DOHH2 (cell line): ENCODE results near the gene CMAS.

Experiments
- CTCF ChIP-seq: fragments of 200-600 bp; sonication (generic); IDR thresholded peaks from one replicate; pipeline ENCODE4 v1.5.1; 2014; ENCODE audit warnings: antibody characterized with exemption, mild to moderate bottlenecking, low read depth, low read length; ENCODE audit not compliant: poor library complexity, severe bottlenecking
- EZH2phosphoT487 ChIP-seq: fragments of 200-600 bp; sonication (generic); IDR thresholded peaks from 2 replicates; pipeline ENCODE4 v1.6.1; 2017; ENCODE audit warnings: borderline replicate concordance, mild to moderate bottlenecking, antibody characterized with exemption, low read length, moderate library complexity, mixed read lengths

GRCh38 chr12:22042976-22043669 lies 2.9 kb upstream of the CMAS start:
- TF ChIP-seq CTCF, result no peak
- TF ChIP-seq EZH2phosphoT487, result no peak
